Cerebellar nuclear complex (tissue), 1 donor: Measurements from ENCODE around the gene TUBA8.
"Not testable (repeated sequence)": the region's sequence is repeated elsewhere in the genome, so short reads cannot be mapped to it uniquely, and the experiment has no call there.

ENCODE experiments used
- DNase-seq, 2 experiments: peaks; one replicate each; lab custom pipeline; 2025; lab: John Stamatoyannopoulos, UW

The TUBA8 gene

DNA sequence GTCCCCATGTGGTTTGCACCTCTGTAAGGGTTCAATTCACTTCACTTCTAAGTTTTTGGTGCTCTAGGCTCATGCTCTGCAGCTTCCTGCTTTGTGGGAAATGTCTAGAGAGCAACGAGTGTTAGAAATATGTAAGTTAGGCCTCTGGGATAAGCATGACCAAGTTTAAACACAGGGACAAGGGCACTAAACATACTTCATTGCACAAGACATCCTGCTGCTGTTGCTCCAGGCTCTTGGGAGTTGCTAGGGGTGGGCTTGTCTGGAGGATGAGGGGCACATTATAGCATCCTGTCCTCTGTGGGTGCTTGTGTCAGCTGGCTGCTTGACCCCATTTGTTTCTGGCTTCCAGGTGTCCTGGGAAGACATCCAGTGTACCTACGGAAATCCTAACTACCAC is 62.8 kb downstream of the TUBA8 start:
- DNase-seq = not testable (repeated sequence)
